GM12878 (cell line): ENCODE measurements around the gene ST7.

Experiments
- CTCF ChIP-seq, 3 experiments: IDR thresholded peaks in 2 of 3; conservative IDR thresholded peaks in 1 of 3; 2 replicates each; pipeline ENCODE4 v1.5.1; 2011; ENCODE audit warnings: low read depth in 3 of 3, low read length in 3 of 3, mild to moderate bottlenecking in 3 of 3, control low read depth in 2 of 3, moderate library complexity in 2 of 3, inconsistent platforms in 1 of 3, mixed read lengths in 1 of 3; ENCODE audit not compliant: control insufficient read depth in 2 of 3, insufficient read depth in 1 of 3; ENCODE audit errors: extremely low read depth in 1 of 3
- JUND ChIP-seq: IDR thresholded peaks from 2 replicates; pipeline ENCODE4 v1.6.1; 2012; ENCODE audit warnings: low read depth, mild to moderate bottlenecking, low read length, improper control_type of control experiment, moderate library complexity
- RAD51 ChIP-seq: fragments of 450-650 bp; IDR thresholded peaks from 2 replicates; pipeline ENCODE4 v1.6.1; 2016; ENCODE audit warnings: moderate library complexity, mild to moderate bottlenecking, inconsistent platforms

GRCh38 chr7:116990056-116990455 lies 36.8 kb downstream of the ST7 start:
- TF ChIP-seq CTCF (IDR thresholded peaks at IDR 0.05 in 2 of 3, conservative IDR thresholded peaks at IDR 0.05 in 1 of 3; ENCODE audit: control insufficient read depth in 2 of 3, extremely low read depth in 1 of 3, insufficient read depth in 1 of 3, low read depth in 3 of 3, low read length in 3 of 3) (no peak), RAD51 (no peak), JUND (no peak)
